ENCODE data around the gene PDP2. TPM values are rescaled to one million over a fixed set of nuclear protein-coding genes. Genes with fewer than 3 reads are reported as not detected.

PDP2 gene
- total RNA-seq, 1 donor from 2014 or later = 16.1 TPM

GRCh38 chr16:66918803-66919568, 38.7 kb downstream of the PDP2 start, which contains the start of gene CDH16:
TSS of gene CDH16 (minus strand) at chr16:66918885. CDS start at chr16:66918065, 820 bp downstream.
- no peak for DNase-seq (ENCODE audit: extremely low spot score, unreplicated experiment)
- H3K4me3 Mint-ChIP-seq = no peak within 1 kb of the TSS
- H3K9me3 Mint-ChIP-seq = no peaks in the 10 kb centered on the region
- peaks cover 3% of the 10 kb centered on the region for H3K36me3 Mint-ChIP-seq
- TF ChIP-seq CTCF (conservative IDR thresholded peaks at IDR 0.05) = no peak
- peaks cover 58% of the 10 kb centered on the region for H3K27me3 Mint-ChIP-seq
- H3K4me1 Mint-ChIP-seq (ENCODE audit: unreplicated experiment) = no peaks in the 10 kb centered on the region
- no peak within 1 kb of the TSS for H3K27ac Mint-ChIP-seq

- DNase-seq (ENCODE audit: extremely low spot score, unreplicated experiment) = no peak
- Mint-ChIP-seq H3K9me3 (no peaks in the 10 kb centered on the region), H3K4me3 (no peak overlapping the region), H3K36me3 (peaks cover 3% of the 10 kb centered on the region), H3K27ac (no peak overlapping the region), H3K4me1 (ENCODE audit: unreplicated experiment) (no peaks in the 10 kb centered on the region), H3K27me3 (peaks cover 59% of the 10 kb centered on the region)
- no peak for TF ChIP-seq CTCF (conservative IDR thresholded peaks at IDR 0.05)
Observed at GRCh38 chr16:66919569-66920298, 39.4 kb downstream of the PDP2 start.

- no peaks in the 10 kb centered on the region for H3K4me1 Mint-ChIP-seq (ENCODE audit: unreplicated experiment)
- H3K9me3 Mint-ChIP-seq = no peaks in the 10 kb centered on the region
- peaks cover 57% of the 10 kb centered on the region for H3K27me3 Mint-ChIP-seq
- H3K4me3 Mint-ChIP-seq = no peak overlapping the region
- TF ChIP-seq CTCF (conservative IDR thresholded peaks at IDR 0.05) = no peak
- H3K27ac Mint-ChIP-seq = no peak overlapping the region
- no peak for DNase-seq (ENCODE audit: extremely low spot score, unreplicated experiment)
- H3K36me3 Mint-ChIP-seq = peaks cover 3% of the 10 kb centered on the region
Observed at GRCh38 chr16:66920299-66920590, 39.9 kb downstream of the PDP2 start.

- no peak overlapping the region for H3K4me3 Mint-ChIP-seq
- no peak for TF ChIP-seq CTCF (conservative IDR thresholded peaks at IDR 0.05)
- H3K27me3 Mint-ChIP-seq = peaks cover 63% of the 10 kb centered on the region
- no peak for DNase-seq (ENCODE audit: extremely low spot score, unreplicated experiment)
- peaks cover 3% of the 10 kb centered on the region for H3K36me3 Mint-ChIP-seq
- H3K9me3 Mint-ChIP-seq = no peaks in the 10 kb centered on the region
- H3K27ac Mint-ChIP-seq = no peak overlapping the region
- H3K4me1 Mint-ChIP-seq (ENCODE audit: unreplicated experiment) = no peaks in the 10 kb centered on the region
Observed at GRCh38 chr16:66920924-66921680, 40.8 kb downstream of the PDP2 start.

GRCh38 chr16:66921729-66922450, 41.6 kb downstream of the PDP2 start:
- Mint-ChIP-seq H3K4me3 (no peak overlapping the region), H3K27ac (no peak overlapping the region), H3K27me3 (peaks cover 64% of the 10 kb centered on the region), H3K4me1 (ENCODE audit: unreplicated experiment) (no peaks in the 10 kb centered on the region), H3K9me3 (no peaks in the 10 kb centered on the region), H3K36me3 (peaks cover 3% of the 10 kb centered on the region)
- no peak for TF ChIP-seq CTCF (conservative IDR thresholded peaks at IDR 0.05)
- DNase-seq (ENCODE audit: extremely low spot score, unreplicated experiment) = no peak
